IPS DF 19.7 (cell line): ENCODE data around the gene AARS2.
"Not testable (repeated sequence)": the region's sequence is repeated elsewhere in the genome, so short reads cannot be mapped to it uniquely, and the experiment has no call there.

Experiments
- DNase-seq: peaks from one replicate; pipeline ENCODE4 v3.0.0-alpha.2; 2013; ENCODE audit warnings: low read depth, low spot score

The AARS2 gene

GRCh38 chr6:44332585-44332984 is 19.4 kb upstream of the AARS2 start:
- DNase-seq, result no peak

DNA sequence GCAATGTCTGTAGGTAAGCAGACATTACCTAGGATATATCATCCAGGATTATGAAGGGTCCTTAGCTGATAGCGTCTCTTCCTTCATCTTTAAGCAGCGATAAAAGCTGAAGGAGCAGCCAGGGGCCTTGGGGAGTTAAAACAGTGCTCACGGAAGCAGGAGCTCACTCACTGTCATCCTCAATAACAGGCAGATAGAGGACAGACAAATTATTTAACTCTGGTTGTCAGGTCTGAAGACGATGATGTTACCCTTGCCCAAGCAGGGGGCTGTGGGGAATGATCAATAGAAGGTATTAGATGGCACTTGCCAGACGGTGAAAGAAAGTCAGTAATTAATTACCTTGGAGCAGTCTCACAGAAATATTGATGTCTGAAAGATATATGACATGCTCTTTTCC is 16.7 kb upstream of the AARS2 start:
- DNase-seq, result no peak

GRCh38 chr6:44328203-44328602 is 15.1 kb upstream of the AARS2 start:
- not testable (repeated sequence) for DNase-seq

DNA sequence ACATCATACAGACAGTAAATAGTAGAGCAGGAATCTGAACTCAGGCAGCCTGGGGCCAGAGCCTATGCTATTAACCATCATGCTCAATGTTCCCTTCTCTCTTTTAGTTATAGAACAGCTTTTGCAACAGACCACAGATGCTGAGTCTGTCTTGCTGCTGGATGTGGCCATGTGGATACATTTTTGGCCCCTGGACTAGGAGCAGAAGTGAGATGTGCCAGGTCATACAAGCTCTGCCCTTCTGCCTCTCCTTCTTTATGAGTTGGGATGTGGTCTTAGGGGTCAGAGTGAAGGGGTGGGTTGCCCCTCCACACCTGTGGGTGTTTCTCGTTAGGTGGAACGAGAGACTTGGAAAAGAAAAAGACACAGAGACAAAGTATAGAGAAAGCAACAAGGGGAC is 14.6 kb upstream of the AARS2 start:
- no peak for DNase-seq

DNA sequence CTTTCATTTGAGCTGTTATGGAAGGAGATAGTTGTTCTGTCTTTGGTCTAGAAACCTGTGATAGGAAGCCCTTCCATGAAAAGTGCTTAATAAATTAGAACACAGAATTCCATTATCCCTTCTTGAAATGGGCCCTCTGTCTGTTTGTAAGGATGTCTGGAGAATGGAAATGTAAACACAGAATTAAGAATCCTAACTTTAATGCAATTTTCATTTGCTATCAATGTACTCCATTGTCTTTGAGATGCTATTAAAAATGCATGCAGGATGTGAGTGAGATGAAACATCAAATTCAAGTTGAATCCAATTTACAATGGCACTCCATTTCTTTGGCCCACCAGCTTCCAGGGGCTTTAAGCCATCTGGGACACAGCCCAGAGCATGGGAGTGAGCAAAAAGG is 13.9 kb upstream of the AARS2 start:
- no peak for DNase-seq

GRCh38 chr6:44321210-44321609 is 8.1 kb upstream of the AARS2 start:
- no peak for DNase-seq

DNA sequence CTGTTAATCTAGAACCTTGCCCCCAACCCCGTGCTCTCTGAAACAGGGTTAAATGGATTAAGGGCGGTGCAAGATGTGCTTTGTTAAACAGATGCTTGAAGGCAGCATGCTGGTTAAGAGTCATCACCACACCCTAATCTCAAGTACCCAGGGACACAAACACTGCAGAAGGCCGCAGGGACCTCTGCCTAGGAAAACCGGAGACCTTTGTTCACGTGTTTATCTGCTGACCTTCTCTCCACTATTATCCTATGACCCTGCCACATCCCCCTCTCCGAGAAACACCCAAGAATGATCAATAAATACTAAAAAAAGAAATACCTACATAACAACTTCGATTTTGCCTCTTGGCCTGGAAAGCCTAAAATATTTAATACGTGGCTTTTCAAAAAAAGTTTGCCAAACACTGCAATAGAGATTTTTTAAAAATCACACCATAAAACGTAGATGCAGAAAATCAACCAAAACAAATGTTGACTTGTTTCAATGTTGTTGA is 4.0 kb upstream of the AARS2 start:
- DNase-seq, result not testable (repeated sequence)

DNA sequence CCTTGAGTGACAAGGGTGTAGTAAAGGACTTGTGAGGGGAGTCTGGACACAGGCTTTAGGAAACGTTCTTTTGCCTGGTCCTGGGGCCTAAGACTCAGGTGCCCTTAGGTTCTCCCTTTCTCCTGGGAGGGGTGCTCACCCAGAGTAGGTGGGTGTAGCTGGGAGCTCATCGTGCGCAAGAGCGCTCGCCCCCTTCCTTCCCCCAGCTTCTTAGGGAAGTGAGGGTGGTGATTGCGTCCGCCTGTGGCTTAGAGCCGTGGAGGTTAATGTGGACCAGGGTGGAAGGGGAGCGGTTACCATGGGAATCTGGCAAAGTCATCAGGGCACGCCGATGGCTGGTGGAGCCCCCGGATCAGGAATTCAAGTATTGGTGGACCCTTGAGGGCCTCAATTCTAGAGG is 3.3 kb upstream of the AARS2 start:
- no peak for DNase-seq

GRCh38 chr6:44315951-44316350 is 2.8 kb upstream of the AARS2 start:
- no peak for DNase-seq

- no peak for DNase-seq
These were observed 2.4 kb upstream of the AARS2 start for GRCh38 chr6:44315516-44315915.

- DNase-seq, result not testable (repeated sequence)
These were observed 1.5 kb upstream of the AARS2 start for GRCh38 chr6:44314657-44315056.

GRCh38 chr6:44311767-44312166 is 1.4 kb downstream of the AARS2 start:
- no peak for DNase-seq

GRCh38 chr6:44311304-44311703 is 1.8 kb downstream of the AARS2 start:
- no peak for DNase-seq

DNA sequence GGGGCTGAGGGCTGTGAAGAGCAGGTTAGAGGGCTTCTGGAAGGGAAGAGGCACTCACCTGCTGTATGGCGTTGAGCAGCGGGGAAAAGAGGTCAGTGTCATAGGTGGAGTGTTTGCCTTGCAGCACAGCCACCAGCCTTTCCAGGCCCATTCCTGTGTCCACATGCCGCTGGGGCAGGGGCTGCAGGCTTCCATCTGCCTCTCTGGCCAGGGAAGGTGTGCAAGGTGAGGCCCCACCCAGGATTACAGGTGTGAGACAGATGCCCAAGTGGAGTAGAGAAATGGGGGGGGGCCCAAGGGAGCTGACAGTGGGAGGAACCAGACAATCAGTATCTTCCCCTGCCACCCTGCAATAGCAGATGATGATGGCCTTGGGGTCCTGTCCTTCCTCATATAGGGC is 2.9 kb downstream of the AARS2 start:
- no peak for DNase-seq

DNA sequence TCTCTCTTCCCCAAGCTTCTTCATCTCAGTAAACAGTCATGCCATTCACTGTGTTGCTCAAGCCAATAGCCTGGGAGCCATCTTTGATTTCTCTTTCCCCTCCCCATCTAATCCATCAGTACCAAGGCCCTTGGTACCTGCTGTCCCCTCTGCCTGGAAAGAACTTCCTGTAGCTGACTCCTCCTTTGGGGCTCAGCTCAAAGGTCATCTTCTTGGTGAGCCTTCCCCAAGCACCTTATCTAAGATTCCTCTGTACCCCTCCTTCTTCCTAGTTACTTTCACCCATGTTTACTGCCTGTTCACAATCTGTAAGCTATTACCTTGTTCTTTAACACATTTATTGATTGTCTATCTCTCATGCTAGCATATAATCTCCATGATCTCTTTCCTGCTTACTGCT is 3.5 kb downstream of the AARS2 start:
- DNase-seq, result no peak

DNA sequence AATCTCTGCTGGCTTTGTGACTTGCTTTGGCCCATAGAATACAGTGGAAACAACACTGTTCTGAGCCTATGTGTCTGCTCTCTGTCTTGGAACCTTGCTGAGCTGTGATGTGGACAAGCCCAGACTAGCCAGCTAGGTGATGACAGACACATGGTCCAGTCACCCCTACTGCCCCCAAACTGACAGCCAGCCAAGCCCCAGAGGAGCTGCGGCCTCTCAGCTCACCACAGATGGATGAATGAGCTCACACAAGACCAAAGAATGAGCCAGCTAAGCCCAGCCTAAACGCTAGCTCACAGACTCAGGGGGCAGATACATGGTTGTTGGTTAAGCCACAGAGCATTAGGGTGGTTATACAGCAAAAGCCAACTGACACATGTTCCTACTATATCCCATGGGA is 4.1 kb downstream of the AARS2 start:
- no peak for DNase-seq

GRCh38 chr6:44307217-44307616 is 5.9 kb downstream of the AARS2 start:
- no peak for DNase-seq

- no peak for DNase-seq
These were observed 6.4 kb downstream of the AARS2 start for GRCh38 chr6:44306710-44307109.

DNA sequence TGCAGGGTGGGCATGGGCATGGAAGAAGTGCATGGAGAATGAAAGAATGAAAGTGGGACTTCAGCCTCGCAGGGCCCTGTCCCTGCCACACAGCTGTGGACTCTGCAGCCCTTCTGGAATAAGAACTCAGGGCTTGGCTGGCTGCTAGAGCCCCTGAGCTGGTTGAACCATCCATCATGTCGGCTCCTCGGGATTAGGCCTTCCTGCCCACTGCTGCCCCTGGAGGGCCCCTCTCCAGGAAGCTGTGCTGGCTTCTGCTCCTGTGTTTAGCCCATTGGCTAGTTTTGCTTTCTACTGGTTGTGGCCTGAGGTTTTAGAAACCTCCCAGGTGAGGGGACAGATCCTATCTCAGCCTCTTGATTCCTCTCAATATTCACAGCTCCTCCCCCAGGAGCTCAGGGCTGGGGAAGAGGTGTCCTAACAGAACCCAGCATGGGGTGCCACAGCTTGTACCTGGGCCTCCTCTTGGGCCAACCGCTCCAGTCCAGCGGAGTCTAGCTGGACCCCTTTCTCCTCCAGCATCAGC is 7.9 kb downstream of the AARS2 start:
- no peak for DNase-seq

DNA sequence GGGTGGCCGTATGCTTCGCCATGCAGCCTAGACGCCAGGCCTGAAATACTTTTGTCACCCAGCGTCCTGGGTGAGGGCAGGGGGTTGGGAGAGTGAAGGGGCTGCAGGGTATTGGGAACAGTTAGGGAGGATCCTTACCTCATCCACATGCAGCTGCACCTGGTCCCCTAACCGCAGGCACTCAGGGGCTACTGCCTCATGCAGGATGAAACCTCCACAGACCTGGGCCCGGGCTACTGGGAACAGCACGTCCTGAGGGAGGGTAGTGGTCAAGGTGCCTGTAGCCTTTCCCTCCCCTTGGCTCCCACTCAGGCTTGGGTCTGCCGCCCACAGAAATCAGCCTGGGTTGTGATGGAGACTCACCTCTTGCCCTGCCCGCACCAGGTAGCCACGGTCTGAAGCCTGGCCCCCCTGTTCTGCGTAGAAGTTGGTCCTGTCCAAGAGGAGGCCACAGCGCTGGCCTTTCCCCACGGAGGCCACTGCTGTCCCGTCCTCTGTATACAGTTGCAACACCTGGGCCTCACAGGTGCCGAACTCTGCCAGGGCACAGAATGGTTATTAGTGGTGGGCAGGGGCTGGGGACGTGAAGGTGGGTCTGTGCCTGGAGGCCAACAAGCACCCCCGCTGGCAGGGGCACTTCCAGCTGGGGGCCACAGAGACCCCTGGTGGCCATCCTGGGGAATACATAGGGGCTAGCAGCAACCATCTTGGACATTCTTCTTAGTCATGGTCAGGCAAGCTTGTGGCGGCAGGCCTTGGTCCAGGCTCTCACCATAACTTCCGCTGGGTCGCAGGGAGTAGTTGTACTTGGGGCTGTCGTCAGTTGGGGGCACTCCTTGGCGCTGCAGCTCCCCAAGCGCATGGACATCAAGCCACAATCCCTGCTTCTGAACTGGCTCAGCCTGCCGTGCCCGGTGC is 8.6 kb downstream of the AARS2 start:
- DNase-seq, result no peak

- DNase-seq, result no peak
These were observed 9.3 kb downstream of the AARS2 start for GRCh38 chr6:44303842-44304241.

DNA sequence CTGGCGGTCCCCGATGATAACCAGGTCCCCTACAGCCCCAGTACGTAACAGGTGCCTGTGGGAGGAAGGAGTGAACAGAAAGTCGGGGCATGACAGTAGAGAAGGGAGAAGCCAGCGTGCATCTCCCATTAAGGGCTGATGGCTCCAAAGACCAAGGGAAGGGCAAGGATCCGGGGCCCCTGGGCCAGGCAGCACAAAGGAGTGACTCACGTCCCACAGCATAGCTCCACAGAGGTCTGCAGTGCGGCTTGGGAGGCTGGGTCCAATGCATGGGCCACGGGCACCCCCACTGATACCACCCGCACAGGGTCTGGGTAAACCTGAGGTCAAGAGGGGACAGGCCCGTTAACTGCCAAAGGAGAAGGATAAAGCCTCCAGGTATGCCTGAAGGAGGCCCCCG is 10.3 kb downstream of the AARS2 start:
- DNase-seq, result no peak
